H9 (cell line): ENCODE results near the gene MAPK13. TPM values are rescaled to one million over a fixed set of nuclear protein-coding genes. Genes with fewer than 3 reads are reported as not detected.

ENCODE experiments used
- DNase-seq: peaks from one replicate; pipeline ENCODE4 v3.0.0-alpha.2; 2017
- H2AFZ ChIP-seq: one replicate; pipeline ENCODE4 v1.6.1; 2013; ENCODE audit warnings: mild to moderate bottlenecking, low read length, control low read depth, moderate library complexity
- H2AK5ac ChIP-seq: 2 replicates; pipeline ENCODE4 v1.6.1; 2013; ENCODE audit warnings: low read length, control low read depth, mixed read lengths; ENCODE audit not compliant: insufficient read length
- H2BK120ac ChIP-seq: one replicate; pipeline ENCODE4 v1.6.1; 2013; ENCODE audit warnings: low read depth, mild to moderate bottlenecking, low read length, control low read depth, inconsistent platforms; ENCODE audit not compliant: poor library complexity, severe bottlenecking
- H2BK12ac ChIP-seq: 2 replicates; pipeline ENCODE4 v1.6.1; 2013; ENCODE audit warnings: low read length, control low read depth, mixed read lengths, low read depth; ENCODE audit not compliant: insufficient read length
- H2BK15ac ChIP-seq: 2 replicates; pipeline ENCODE4 v1.6.1; 2013; ENCODE audit warnings: low read depth, low read length, control low read depth
- H2BK20ac ChIP-seq: one replicate; pipeline ENCODE4 v1.6.1; 2013; ENCODE audit warnings: low read depth, mild to moderate bottlenecking, low read length, control low read depth, inconsistent platforms; ENCODE audit not compliant: poor library complexity, severe bottlenecking
- H2BK5ac ChIP-seq: 2 replicates; pipeline ENCODE4 v1.6.1; 2013; ENCODE audit warnings: low read length, control low read depth, mixed read lengths; ENCODE audit not compliant: insufficient read length
- H3K14ac ChIP-seq: 2 replicates; pipeline ENCODE4 v1.6.1; 2013; ENCODE audit warnings: low read length, control low read depth; ENCODE audit not compliant: insufficient read depth
- H3K18ac ChIP-seq: 2 replicates; pipeline ENCODE4 v1.6.1; 2013; ENCODE audit warnings: low read depth, mild to moderate bottlenecking, mixed read lengths, low read length, control low read depth; ENCODE audit not compliant: insufficient read length
- H3K23ac ChIP-seq: 2 replicates; pipeline ENCODE4 v1.6.1; 2013; ENCODE audit warnings: low read length, control low read depth, mixed read lengths, low read depth; ENCODE audit not compliant: insufficient read length
- H3K23me2 ChIP-seq: 2 replicates; pipeline ENCODE4 v1.6.1; 2013; ENCODE audit warnings: low read depth, mild to moderate bottlenecking, mixed read lengths, low read length, control low read depth; ENCODE audit not compliant: insufficient read length, poor library complexity, severe bottlenecking
- H3K27ac ChIP-seq: 2 replicates; pipeline ENCODE4 v1.5.1; 2013; ENCODE audit warnings: low read length, control low read depth, mixed read lengths, low read depth; ENCODE audit not compliant: insufficient read length
- H3K27me3 ChIP-seq: 2 replicates; pipeline ENCODE4 v1.6.1; 2013; ENCODE audit warnings: low read length, control low read depth, inconsistent platforms; ENCODE audit not compliant: insufficient read depth
- H3K4ac ChIP-seq: 2 replicates; pipeline ENCODE4 v1.6.1; 2013; ENCODE audit warnings: low read depth, mild to moderate bottlenecking, control low read depth, inconsistent platforms, low read length, moderate library complexity
- H3K4me1 ChIP-seq: 2 replicates; pipeline ENCODE4 v1.6.1; 2013; ENCODE audit warnings: low read length, control low read depth, inconsistent platforms; ENCODE audit not compliant: insufficient read depth
- H3K4me2 ChIP-seq: 2 replicates; pipeline ENCODE4 v1.6.1; 2013; ENCODE audit warnings: low read length, control low read depth, mixed read lengths; ENCODE audit not compliant: insufficient read length, insufficient read depth
- H3K56ac ChIP-seq: 2 replicates; pipeline ENCODE4 v1.6.1; 2013; ENCODE audit warnings: low read depth, mild to moderate bottlenecking, mixed read lengths, low read length, control low read depth; ENCODE audit not compliant: insufficient read length
- H3K79me1 ChIP-seq: 2 replicates; pipeline ENCODE4 v1.6.1; 2013; ENCODE audit warnings: low read depth, mild to moderate bottlenecking, moderate library complexity, low read length, control low read depth, inconsistent platforms; ENCODE audit not compliant: insufficient read depth, poor library complexity, severe bottlenecking
- H3K79me2 ChIP-seq: 2 replicates; pipeline ENCODE4 v1.6.1; 2013; ENCODE audit warnings: low read length, control low read depth, inconsistent platforms; ENCODE audit not compliant: insufficient read depth
- H3K9ac ChIP-seq: 2 replicates; pipeline ENCODE4 v1.6.1; 2013; ENCODE audit warnings: low read length, control low read depth, mixed read lengths; ENCODE audit not compliant: insufficient read length; ENCODE audit errors: extremely low read depth
- H3K9me3 ChIP-seq: one replicate; pipeline ENCODE4 v1.6.1; 2013; ENCODE audit warnings: low read depth, low read length, inconsistent platforms; ENCODE audit not compliant: control insufficient read depth
- H3T11ph ChIP-seq: one replicate; pipeline ENCODE4 v1.6.1; 2013; ENCODE audit warnings: mild to moderate bottlenecking, low read length, control low read depth, inconsistent platforms
- H4K20me1 ChIP-seq: one replicate; pipeline ENCODE4 v1.6.1; 2013; ENCODE audit not compliant: control insufficient read depth, insufficient read length, insufficient read depth
- H4K5ac ChIP-seq: 2 replicates; pipeline ENCODE4 v1.6.1; 2013; ENCODE audit warnings: low read depth, mild to moderate bottlenecking, mixed read lengths, low read length, control low read depth; ENCODE audit not compliant: insufficient read length
- H4K8ac ChIP-seq: replicated peaks from 2 replicates; pipeline ENCODE4 v1.6.1; 2013; ENCODE audit warnings: low read length, control low read depth, mixed read lengths, low read depth; ENCODE audit not compliant: insufficient read length
- H4K91ac ChIP-seq: 2 replicates; pipeline ENCODE4 v1.6.1; 2013; ENCODE audit warnings: low read depth, mild to moderate bottlenecking, moderate library complexity, mixed read lengths, low read length, control low read depth; ENCODE audit not compliant: insufficient read length
- H3K27ac Mint-ChIP-seq, 3 experiments: 2 replicates in 2 of 3; 3 replicates in 1 of 3; pipeline ENCODE4 v1.8.0; 2020 to 2021; ENCODE audit warnings: mixed read lengths in 3 of 3, mild to moderate bottlenecking in 1 of 3, moderate library complexity in 1 of 3
- H3K27me3 Mint-ChIP-seq: 2 replicates; pipeline ENCODE4 v1.8.0; 2021; ENCODE audit warnings: low read depth, mild to moderate bottlenecking, moderate library complexity, mixed read lengths
- H3K36me3 Mint-ChIP-seq, 3 experiments: 2 replicates in 2 of 3; 3 replicates in 1 of 3; pipeline ENCODE4 v1.8.0; 2020 to 2021; ENCODE audit warnings: low read depth in 3 of 3, mixed read lengths in 3 of 3; ENCODE audit not compliant: insufficient read depth in 1 of 3
- H3K4me1 Mint-ChIP-seq, 2 experiments: 2 replicates each; pipeline ENCODE4 v1.8.0; 2020; ENCODE audit warnings: mixed read lengths in 2 of 2
- H3K4me3 Mint-ChIP-seq, 2 experiments: 2 replicates in 1 of 2; 3 replicates in 1 of 2; pipeline ENCODE4 v1.8.0; 2020 to 2021; ENCODE audit warnings: mild to moderate bottlenecking in 2 of 2, mixed read lengths in 2 of 2, moderate library complexity in 1 of 2
- H3K9me3 Mint-ChIP-seq, 2 experiments: 2 replicates in 1 of 2; 3 replicates in 1 of 2; pipeline ENCODE4 v1.8.0; 2020; ENCODE audit warnings: mild to moderate bottlenecking in 2 of 2, mixed read lengths in 2 of 2, moderate library complexity in 1 of 2
- WGBS: extraction: QIAGEN DNeasy Blood & Tissue Kit; methylation state at CpG from one replicate; pipeline ENCODE4 v1.1.7; 2013; ENCODE audit warnings: missing lambda C conversion rate, low lambda C conversion rate, mixed read lengths; ENCODE audit not compliant: insufficient read length; ENCODE audit errors: extremely low coverage; 5-methylcytosine and 5-hydroxymethylcytosine counted together
- total RNA-seq: library from RNA; stranded (reverse); gene quantifications from 2 replicates; pipeline ENCODE4 v1.2.1, GENCODE V29; 2021
- TF ChIP-seq, protein P1 (sequence below): fragments of 200-600 bp; sonication (generic); conservative IDR thresholded peaks from 3 replicates; pipeline ENCODE4 v1.8.0; 2021; ENCODE audit warnings: antibody characterized with exemption, mild to moderate bottlenecking

The MAPK13 gene
- total RNA-seq, 1 experiment from 2014 or later = 18.9 TPM

DNA sequence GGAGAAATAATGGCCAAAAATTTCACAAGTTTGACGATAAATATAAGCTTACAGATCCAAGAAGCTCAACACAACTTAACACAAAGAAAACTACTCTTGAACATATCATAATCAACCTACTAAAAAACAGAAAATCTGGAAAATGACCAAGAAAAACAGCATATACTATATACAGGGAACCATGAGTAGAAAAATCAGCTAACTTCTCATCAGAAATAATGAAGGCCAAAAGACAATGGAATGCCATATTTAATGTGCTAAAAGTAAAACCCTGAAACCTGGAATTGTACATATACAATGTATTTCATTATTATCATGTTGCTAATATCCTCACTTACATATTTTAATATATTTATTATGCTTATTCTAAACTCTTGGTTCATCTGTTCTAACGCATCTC, 25.3 kb downstream of the MAPK13 start:
- TF ChIP-seq, protein P1, sequence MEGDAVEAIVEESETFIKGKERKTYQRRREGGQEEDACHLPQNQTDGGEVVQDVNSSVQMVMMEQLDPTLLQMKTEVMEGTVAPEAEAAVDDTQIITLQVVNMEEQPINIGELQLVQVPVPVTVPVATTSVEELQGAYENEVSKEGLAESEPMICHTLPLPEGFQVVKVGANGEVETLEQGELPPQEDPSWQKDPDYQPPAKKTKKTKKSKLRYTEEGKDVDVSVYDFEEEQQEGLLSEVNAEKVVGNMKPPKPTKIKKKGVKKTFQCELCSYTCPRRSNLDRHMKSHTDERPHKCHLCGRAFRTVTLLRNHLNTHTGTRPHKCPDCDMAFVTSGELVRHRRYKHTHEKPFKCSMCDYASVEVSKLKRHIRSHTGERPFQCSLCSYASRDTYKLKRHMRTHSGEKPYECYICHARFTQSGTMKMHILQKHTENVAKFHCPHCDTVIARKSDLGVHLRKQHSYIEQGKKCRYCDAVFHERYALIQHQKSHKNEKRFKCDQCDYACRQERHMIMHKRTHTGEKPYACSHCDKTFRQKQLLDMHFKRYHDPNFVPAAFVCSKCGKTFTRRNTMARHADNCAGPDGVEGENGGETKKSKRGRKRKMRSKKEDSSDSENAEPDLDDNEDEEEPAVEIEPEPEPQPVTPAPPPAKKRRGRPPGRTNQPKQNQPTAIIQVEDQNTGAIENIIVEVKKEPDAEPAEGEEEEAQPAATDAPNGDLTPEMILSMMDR = no peak
- H2BK120ac ChIP-seq = no peak overlapping the region
- H4K5ac ChIP-seq = no peak overlapping the region
- H2AK5ac ChIP-seq = no peak overlapping the region
- H3K79me1 ChIP-seq = no peaks in the 10 kb centered on the region
- H3K4ac ChIP-seq = no peak overlapping the region
- no peak overlapping the region for H3T11ph ChIP-seq
- no peak overlapping the region for H3K4me2 ChIP-seq
- no peak overlapping the region for H2BK5ac ChIP-seq
- no peak overlapping the region for H3K9ac ChIP-seq
- no peak overlapping the region for H4K8ac ChIP-seq
- no peak overlapping the region for H3K23ac ChIP-seq
- no peak overlapping the region for H3K14ac ChIP-seq
- H2BK12ac ChIP-seq = no peak overlapping the region
- H3K27me3 Mint-ChIP-seq = no peaks in the 10 kb centered on the region
- H3K79me2 ChIP-seq = no peaks in the 10 kb centered on the region
- H3K23me2 ChIP-seq = no peaks in the 10 kb centered on the region
- no peak for DNase-seq
- H3K27ac Mint-ChIP-seq = no peak overlapping the region
- no peaks in the 10 kb centered on the region for H4K20me1 ChIP-seq
- no peak overlapping the region for H2BK15ac ChIP-seq
- H3K36me3 Mint-ChIP-seq = peaks cover 0 to 4% (median 2%) of the 10 kb centered on the region in 3 experiments; a peak in 2 of 7 replicates
- H3K56ac ChIP-seq = no peak overlapping the region
- peaks cover 8 to 24% of the 10 kb centered on the region in 2 experiments; a peak in 4 of 5 replicates for H3K9me3 Mint-ChIP-seq
- WGBS = no CpG with 5 or more reads among the region's 2 CpGs
- no peak overlapping the region for H2BK20ac ChIP-seq
- H3K4me1 ChIP-seq = no peaks in the 10 kb centered on the region
- no peak overlapping the region for H2AFZ ChIP-seq
- H3K27ac ChIP-seq = no peak overlapping the region
- no peaks in the 10 kb centered on the region for H3K9me3 ChIP-seq
- H3K18ac ChIP-seq = no peak overlapping the region
- no peak overlapping the region for H4K91ac ChIP-seq
- H3K4me3 Mint-ChIP-seq = no peak overlapping the region
- peaks cover 0 to 4% of the 10 kb centered on the region in 2 experiments; a peak in 1 of 4 replicates for H3K4me1 Mint-ChIP-seq
- H3K27me3 ChIP-seq = no peaks in the 10 kb centered on the region
